ENCODE measurements around the gene CNGA3.
A peak's percentile ranks its signal among the peaks of the same experiment; 100 is the strongest.

Gene CNGA3

DNA sequence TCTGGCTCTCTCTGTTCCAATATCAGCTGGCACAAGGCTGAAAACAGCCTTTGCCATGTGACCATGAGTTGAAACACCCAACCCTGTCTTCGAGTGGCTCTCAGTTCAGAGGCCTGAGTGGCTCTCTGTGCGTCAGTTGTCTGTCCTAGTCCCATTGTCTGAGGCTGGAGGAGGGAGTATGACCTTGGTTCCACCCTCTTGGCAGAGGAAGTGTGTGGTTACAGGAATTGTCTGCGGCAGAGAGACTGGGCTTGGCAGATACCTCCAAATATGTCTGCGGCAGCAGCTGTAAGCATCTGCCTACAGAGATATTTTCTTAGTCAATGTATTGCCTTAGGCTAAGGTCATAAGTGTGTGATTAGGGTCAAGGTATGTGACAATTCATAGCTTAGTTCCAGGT, 32.6 kb downstream of the CNGA3 start:
- Histone ChIP-seq H4K12ac (ENCODE audit: low read depth, low read length) (no peak overlapping the region), H3K9me3 (ENCODE audit: insufficient read depth, low read depth, low read length) (no peaks in the 10 kb centered on the region), H3K4me1 (ENCODE audit: control insufficient read depth in 1 of 2, insufficient read depth in 2 of 2, low read length in 2 of 2) (peaks cover 7 to 16% of the 10 kb centered on the region in 2 experiments), H3K9ac (ENCODE audit: low read length) (no peak overlapping the region), H2AFZ (ENCODE audit: insufficient read depth, low read length, poor library complexity) (no peak overlapping the region), H4K8ac (ENCODE audit: low read depth, low read length) (no peak overlapping the region), H3K27me3 (ENCODE audit: insufficient read depth, low read length) (no peaks in the 10 kb centered on the region), H2BK5ac (ENCODE audit: low read depth, low read length, poor library complexity) (no peak overlapping the region), H3K23ac (ENCODE audit: low read length) (no peak overlapping the region), H2BK12ac (ENCODE audit: low read length) (no peak overlapping the region), H3K4me2 (ENCODE audit: low read length) (no peak overlapping the region), H4K91ac (ENCODE audit: low read depth, low read length) (no peak overlapping the region), H3K79me2 (ENCODE audit: control insufficient read depth, insufficient read depth, low read length, poor library complexity) (no peaks in the 10 kb centered on the region), H2BK120ac (ENCODE audit: insufficient read depth, low read length, poor library complexity) (no peak overlapping the region), H3K14ac (ENCODE audit: low read length) (no peak overlapping the region), H2AK5ac (ENCODE audit: low read length) (no peak overlapping the region), H3K18ac (ENCODE audit: low read length) (no peak overlapping the region), H3K79me1 (ENCODE audit: low read length) (no peaks in the 10 kb centered on the region), H3K27ac (ENCODE audit: low read depth, low read length) (no peak overlapping the region), H3K4me3 (ENCODE audit: low read depth, low read length) (no peak overlapping the region), H3K4ac (ENCODE audit: low read depth, low read length) (no peak overlapping the region), H3K36me3 (ENCODE audit: control insufficient read depth in 1 of 2, insufficient read depth in 2 of 2, low read length in 2 of 2) (no peaks in the 10 kb centered on the region)
- WGBS (ENCODE audit: extremely low coverage, insufficient coverage, insufficient read length), result no CpG with 5 or more reads among the region's 4 CpGs
- peak; percentile 51 to 84 for DNase-seq

DNA sequence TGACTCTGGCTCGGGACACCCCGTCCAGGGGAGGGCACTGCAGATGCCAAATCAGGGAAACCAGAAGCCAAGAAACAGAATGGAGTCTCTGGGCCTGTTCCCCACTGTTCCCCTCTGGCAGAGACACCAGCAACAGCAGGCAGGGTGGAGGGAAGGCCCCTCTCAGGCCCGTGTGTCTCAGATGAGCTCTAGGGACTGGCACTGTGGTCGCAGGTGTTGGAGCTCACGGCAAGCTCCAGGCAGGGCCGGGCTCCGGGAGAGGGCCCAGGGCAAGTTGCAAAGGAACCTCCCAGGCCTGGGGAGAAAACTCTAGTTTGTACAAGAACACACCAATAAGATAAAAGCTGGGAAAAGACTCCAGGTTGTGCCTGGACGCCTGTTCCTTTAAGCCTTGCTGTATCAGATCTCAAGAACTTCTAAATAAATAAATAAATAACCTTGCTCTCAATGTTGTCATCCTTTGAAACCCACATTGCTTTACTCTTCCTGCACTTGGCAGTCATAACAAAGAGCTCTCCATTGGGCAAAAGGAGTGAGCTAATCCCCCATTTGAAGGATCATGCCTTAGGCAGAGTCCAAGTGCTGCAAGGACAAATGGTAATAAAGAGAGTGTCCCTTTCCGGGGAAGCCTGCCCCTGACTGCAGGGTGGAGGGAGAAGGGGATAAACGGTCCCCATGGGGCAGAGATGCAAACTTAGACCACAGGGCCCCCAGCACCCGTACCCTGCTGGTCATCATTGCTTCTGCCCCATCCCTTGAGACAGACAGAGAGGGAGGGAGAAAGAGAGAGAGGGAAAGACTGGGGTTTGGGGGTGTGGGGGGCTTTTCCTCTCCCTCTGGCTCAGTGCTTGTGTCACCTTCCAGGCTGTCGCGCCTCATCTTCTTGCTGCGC, 33.3 kb downstream of the CNGA3 start:
- no peak overlapping the region for H2AFZ ChIP-seq (ENCODE audit: insufficient read depth, low read length, poor library complexity)
- DNase-seq, result peak in 1 of 2 donors; percentile 25

DNA sequence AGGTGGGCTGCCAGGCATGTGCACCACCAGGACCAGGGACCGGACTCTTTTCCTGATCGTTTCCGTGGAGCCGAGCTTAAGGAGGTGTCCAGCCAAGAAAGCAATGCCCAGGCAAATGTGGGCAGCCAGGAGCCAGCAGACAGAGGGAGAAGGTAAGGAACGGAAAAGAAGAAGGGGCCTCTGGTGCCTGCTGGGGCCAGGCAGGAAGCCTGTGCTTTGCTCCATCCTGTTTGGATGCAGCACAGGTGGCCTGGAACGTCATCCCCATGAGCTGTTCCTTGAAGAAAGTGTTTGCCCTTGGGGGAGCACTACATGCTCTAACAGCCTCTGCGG, 33.9 kb downstream of the CNGA3 start:
- Histone ChIP-seq H3K27ac (ENCODE audit: low read depth, low read length) (no peak overlapping the region), H3K23ac (ENCODE audit: low read length) (no peak overlapping the region), H4K91ac (ENCODE audit: low read depth, low read length) (no peak overlapping the region), H3K14ac (ENCODE audit: low read length) (no peak overlapping the region), H2AFZ (ENCODE audit: insufficient read depth, low read length, poor library complexity) (no peak overlapping the region), H2BK5ac (ENCODE audit: low read depth, low read length, poor library complexity) (no peak overlapping the region), H3K36me3 (ENCODE audit: control insufficient read depth in 1 of 2, insufficient read depth in 2 of 2, low read length in 2 of 2) (no peaks in the 10 kb centered on the region), H3K4me2 (ENCODE audit: low read length) (no peak overlapping the region), H4K8ac (ENCODE audit: low read depth, low read length) (no peak overlapping the region), H2AK5ac (ENCODE audit: low read length) (no peak overlapping the region), H3K18ac (ENCODE audit: low read length) (no peak overlapping the region), H3K4me3 (ENCODE audit: low read depth, low read length) (no peak overlapping the region), H3K79me1 (ENCODE audit: low read length) (no peaks in the 10 kb centered on the region), H2BK12ac (ENCODE audit: low read length) (no peak overlapping the region), H3K4ac (ENCODE audit: low read depth, low read length) (no peak overlapping the region), H3K79me2 (ENCODE audit: control insufficient read depth, insufficient read depth, low read length, poor library complexity) (no peaks in the 10 kb centered on the region), H3K27me3 (ENCODE audit: insufficient read depth, low read length) (no peaks in the 10 kb centered on the region), H3K9me3 (ENCODE audit: insufficient read depth, low read depth, low read length) (no peaks in the 10 kb centered on the region), H3K9ac (ENCODE audit: low read length) (no peak overlapping the region), H4K12ac (ENCODE audit: low read depth, low read length) (no peak overlapping the region), H3K4me1 (ENCODE audit: control insufficient read depth in 1 of 2, insufficient read depth in 2 of 2, low read length in 2 of 2) (peaks cover 7 to 16% of the 10 kb centered on the region in 2 experiments), H2BK120ac (ENCODE audit: insufficient read depth, low read length, poor library complexity) (no peak overlapping the region)
- no peak for DNase-seq
- no CpG with 5 or more reads among the region's 7 CpGs for whole genome bisulfite sequencing (ENCODE audit: extremely low coverage, insufficient coverage, insufficient read length)

More for the DNA sequence above, 33.3 kb downstream of the CNGA3 start:
- no peak overlapping the region for H2AK5ac ChIP-seq (ENCODE audit: low read length)
- H2BK12ac ChIP-seq (ENCODE audit: low read length), result no peak overlapping the region
- H3K27me3 ChIP-seq (ENCODE audit: insufficient read depth, low read length), result no peaks in the 10 kb centered on the region
- no peak overlapping the region for H3K4me2 ChIP-seq (ENCODE audit: low read length)
- no peak overlapping the region for H4K91ac ChIP-seq (ENCODE audit: low read depth, low read length)
- H2BK120ac ChIP-seq (ENCODE audit: insufficient read depth, low read length, poor library complexity), result no peak overlapping the region
- no peak overlapping the region for H3K4me3 ChIP-seq (ENCODE audit: low read depth, low read length)
- no peak overlapping the region for H3K9ac ChIP-seq (ENCODE audit: low read length)
- no peak overlapping the region for H4K12ac ChIP-seq (ENCODE audit: low read depth, low read length)
- H3K79me2 ChIP-seq (ENCODE audit: control insufficient read depth, insufficient read depth, low read length, poor library complexity), result no peaks in the 10 kb centered on the region
- H3K14ac ChIP-seq (ENCODE audit: low read length), result no peak overlapping the region
- H3K27ac ChIP-seq (ENCODE audit: low read depth, low read length), result no peak overlapping the region
- H3K4me1 ChIP-seq (ENCODE audit: control insufficient read depth in 1 of 2, insufficient read depth in 2 of 2, low read length in 2 of 2), result peaks cover 7 to 16% of the 10 kb centered on the region in 2 experiments
- H3K4ac ChIP-seq (ENCODE audit: low read depth, low read length), result no peak overlapping the region
- no peaks in the 10 kb centered on the region for H3K79me1 ChIP-seq (ENCODE audit: low read length)
- H2BK5ac ChIP-seq (ENCODE audit: low read depth, low read length, poor library complexity), result no peak overlapping the region
- no peaks in the 10 kb centered on the region for H3K36me3 ChIP-seq (ENCODE audit: control insufficient read depth in 1 of 2, insufficient read depth in 2 of 2, low read length in 2 of 2)
- no peak overlapping the region for H3K18ac ChIP-seq (ENCODE audit: low read length)
- H3K9me3 ChIP-seq (ENCODE audit: insufficient read depth, low read depth, low read length), result no peaks in the 10 kb centered on the region
- no peak overlapping the region for H4K8ac ChIP-seq (ENCODE audit: low read depth, low read length)
- no CpG with 5 or more reads among the region's 14 CpGs for WGBS (ENCODE audit: extremely low coverage, insufficient coverage, insufficient read length)
- H3K23ac ChIP-seq (ENCODE audit: low read length), result no peak overlapping the region

DNA sequence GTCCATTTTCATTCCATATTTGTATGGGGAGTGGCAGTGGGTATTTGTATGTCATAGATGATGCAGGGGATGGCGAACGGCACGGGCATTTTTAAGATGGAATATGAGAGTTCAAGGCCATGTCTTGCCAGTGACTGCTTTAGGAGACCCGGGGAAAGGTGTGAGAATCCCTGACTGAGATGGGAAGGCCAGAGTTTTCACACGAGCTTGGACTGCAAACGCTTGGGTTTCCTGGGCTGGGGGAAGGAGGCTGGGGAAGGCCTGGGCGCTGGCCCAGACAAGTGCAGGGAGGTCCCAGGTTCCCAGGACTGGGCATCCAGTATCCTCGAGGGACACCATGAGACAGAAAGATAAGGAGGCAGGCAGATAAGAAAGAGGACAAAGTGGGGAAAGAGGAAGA, 35.2 kb downstream of the CNGA3 start:
- H3K18ac ChIP-seq (ENCODE audit: low read length), result no peak overlapping the region
- WGBS (ENCODE audit: extremely low coverage, insufficient coverage, insufficient read length), result no CpG with 5 or more reads among the region's 8 CpGs

More for the DNA sequence above, 35.2 kb downstream of the CNGA3 start:
- H3K4me2 ChIP-seq (ENCODE audit: low read length), result no peak overlapping the region
- peaks cover 7 to 12% of the 10 kb centered on the region in 2 experiments for H3K4me1 ChIP-seq (ENCODE audit: control insufficient read depth in 1 of 2, insufficient read depth in 2 of 2, low read length in 2 of 2)
- H2BK12ac ChIP-seq (ENCODE audit: low read length), result no peak overlapping the region
- H2BK5ac ChIP-seq (ENCODE audit: low read depth, low read length, poor library complexity), result no peak overlapping the region
- H2AK5ac ChIP-seq (ENCODE audit: low read length), result no peak overlapping the region
- H3K23ac ChIP-seq (ENCODE audit: low read length), result no peak overlapping the region
- no peak overlapping the region for H3K4ac ChIP-seq (ENCODE audit: low read depth, low read length)
- no peak overlapping the region for H4K8ac ChIP-seq (ENCODE audit: low read depth, low read length)
- H4K91ac ChIP-seq (ENCODE audit: low read depth, low read length), result no peak overlapping the region
- H3K27ac ChIP-seq (ENCODE audit: low read depth, low read length), result no peak overlapping the region
- DNase-seq, result peak in 1 of 2 donors; percentile 20
- no peak overlapping the region for H2AFZ ChIP-seq (ENCODE audit: insufficient read depth, low read length, poor library complexity)
- no peaks in the 10 kb centered on the region for H3K79me2 ChIP-seq (ENCODE audit: control insufficient read depth, insufficient read depth, low read length, poor library complexity)
- no peaks in the 10 kb centered on the region for H3K36me3 ChIP-seq (ENCODE audit: control insufficient read depth in 1 of 2, insufficient read depth in 2 of 2, low read length in 2 of 2)
- no peak overlapping the region for H4K12ac ChIP-seq (ENCODE audit: low read depth, low read length)
- no peak overlapping the region for H3K4me3 ChIP-seq (ENCODE audit: low read depth, low read length)
- no peak overlapping the region for H2BK120ac ChIP-seq (ENCODE audit: insufficient read depth, low read length, poor library complexity)
- no peak overlapping the region for H3K14ac ChIP-seq (ENCODE audit: low read length)
- no peaks in the 10 kb centered on the region for H3K79me1 ChIP-seq (ENCODE audit: low read length)
- no peaks in the 10 kb centered on the region for H3K27me3 ChIP-seq (ENCODE audit: insufficient read depth, low read length)
- no peak overlapping the region for H3K9ac ChIP-seq (ENCODE audit: low read length)
- H3K9me3 ChIP-seq (ENCODE audit: insufficient read depth, low read depth, low read length), result no peaks in the 10 kb centered on the region
